OCI-LY7 (cell line): Measurements from ENCODE around the gene SNRPF. TPM values are rescaled to one million over a fixed set of nuclear protein-coding genes. Genes with fewer than 3 reads are reported as not detected.
"Not testable (repeated sequence)": the region's sequence is repeated elsewhere in the genome, so short reads cannot be mapped to it uniquely, and the experiment has no call there.

Experiments
- BruUV-seq: library from RNA; stranded (reverse); fragments of 400-500 nt; replicated peaks from 2 replicates; lab custom pipeline; 2021; lab: Mats Ljungman, UMichigan
- CTCF ChIA-PET: fragments of 300-600 bp; sonication (Branson Sonifier 250); formaldehyde crosslinking; loops from one replicate; lab custom pipeline; 2022; ENCODE audit warnings: antibody characterized with exemption; ENCODE audit not compliant: unreplicated experiment; lab: Charles Lee
- POLR2A ChIA-PET: fragments of 300-600 bp; sonication (Branson Sonifier 250); formaldehyde crosslinking; loops from one replicate; lab custom pipeline; 2022; ENCODE audit warnings: antibody characterized with exemption; lab: Charles Lee
- DNase-seq: peaks from one replicate; pipeline ENCODE4 v3.0.0-alpha.2; 2015; ENCODE audit warnings: low spot score
- H2AFZ ChIP-seq: fragments of 200-600 bp; sonication (generic), shearing (Covaris generic); 2 replicates; pipeline ENCODE4 v1.6.1; 2014; ENCODE audit warnings: mild to moderate bottlenecking, antibody characterized with exemption, low read length, moderate library complexity
- H3K27ac ChIP-seq: fragments of 200-600 bp; sonication (generic); 2 replicates; pipeline ENCODE4 v1.5.1; 2014; ENCODE audit warnings: mixed run types, low read depth, mild to moderate bottlenecking, moderate library complexity, low read length, inconsistent platforms; ENCODE audit not compliant: poor library complexity, severe bottlenecking
- H3K36me3 ChIP-seq: fragments of 200-600 bp; sonication (generic); 2 replicates; pipeline ENCODE4 v1.6.1; 2014; ENCODE audit warnings: mild to moderate bottlenecking, antibody characterized with exemption, low read length, moderate library complexity, mixed read lengths; ENCODE audit not compliant: insufficient read depth
- H3K4me1 ChIP-seq: fragments of 200-600 bp; sonication (generic); 2 replicates; pipeline ENCODE4 v1.5.1; 2014; ENCODE audit warnings: mild to moderate bottlenecking, low read length; ENCODE audit not compliant: insufficient read depth, poor library complexity, severe bottlenecking
- H3K4me2 ChIP-seq: fragments of 200-600 bp; sonication (generic); 2 replicates; pipeline ENCODE4 v1.6.1; 2014; ENCODE audit warnings: mild to moderate bottlenecking, low read length
- H3K4me3 ChIP-seq: fragments of 200-600 bp; sonication (generic); 2 replicates; pipeline ENCODE4 v1.5.1; 2014; ENCODE audit warnings: mild to moderate bottlenecking, low read depth, low read length; ENCODE audit not compliant: poor library complexity, severe bottlenecking
- H3K79me2 ChIP-seq: fragments of 200-600 bp; sonication (generic); 2 replicates; pipeline ENCODE4 v1.6.1; 2016; ENCODE audit warnings: low read depth, mild to moderate bottlenecking, low read length, moderate library complexity, mixed read lengths; ENCODE audit not compliant: insufficient read depth
- H3K9me2 ChIP-seq: fragments of 200-600 bp; sonication (generic); 2 replicates; pipeline ENCODE4 v1.6.1; 2016; ENCODE audit warnings: mild to moderate bottlenecking, low read length, mixed read lengths; ENCODE audit not compliant: insufficient read depth
- H3K9me3 ChIP-seq: fragments of 200-600 bp; sonication (generic); 2 replicates; pipeline ENCODE4 v1.6.1; 2014; ENCODE audit warnings: mild to moderate bottlenecking, mixed run types, low read length, mixed read lengths
- H4K20me1 ChIP-seq: fragments of 200-600 bp; sonication (generic); 2 replicates; pipeline ENCODE4 v1.6.1; 2014; ENCODE audit warnings: mild to moderate bottlenecking, antibody characterized with exemption, low read length, moderate library complexity, mixed read lengths; ENCODE audit not compliant: insufficient read depth
- EZH2phosphoT487 ChIP-seq: fragments of 200-600 bp; sonication (generic); IDR thresholded peaks from 2 replicates; pipeline ENCODE4 v1.6.1; 2018; ENCODE audit warnings: low read depth, borderline replicate concordance, mild to moderate bottlenecking, mixed run types, antibody characterized with exemption, low read length, moderate library complexity, mixed read lengths
- intact Hi-C: fragments of 100-400 bp; cut with micrococcal nuclease; formaldehyde crosslinking; loops from one replicate; pipeline ENCODE4 v1.10.0; 2022; ENCODE audit not compliant: unreplicated experiment
- total RNA-seq, 2 experiments: library from RNA; depleted of rRNA in 1 of 2; stranded (reverse); fragments of >200 nt in 1 of 2; shearing (Covaris generic) in 1 of 2; gene quantifications; 2 replicates each; pipeline ENCODE4 v1.2.3, GENCODE V29; 2014 to 2022
- TF ChIP-seq, protein P1 (sequence below): fragments of 200-600 bp; sonication (generic); conservative IDR thresholded peaks from 2 replicates; pipeline ENCODE4 v1.5.1; 2014; ENCODE audit warnings: mild to moderate bottlenecking, antibody characterized with exemption, low read length, moderate library complexity, mixed read lengths

The SNRPF gene
- total RNA-seq, 2 experiments from 2014 or later, result 34.9 to 53.2 TPM

GRCh38 chr12:95810411-95810810 is 48.3 kb upstream of the SNRPF start:
- H3K4me2 ChIP-seq, result no peak overlapping the region
- BruUV-seq, result no TSS peak
- H2AFZ ChIP-seq, result no peak overlapping the region
- POLR2A ChIA-PET, result interaction anchor here (0.6 to 1.1 kb wide), 4 partner anchors 65 to 744 kb away, joined by 3 read pairs; no protein-coding TSS in a partner anchor
- H3K27ac ChIP-seq, result no peak overlapping the region
- no peaks in the 10 kb centered on the region for H3K4me1 ChIP-seq
- H4K20me1 ChIP-seq, result no peaks in the 10 kb centered on the region
- CTCF ChIA-PET, result no interaction called here
- no peaks in the 10 kb centered on the region for H3K79me2 ChIP-seq
- H3K9me3 ChIP-seq, result no peaks in the 10 kb centered on the region
- TF ChIP-seq, protein P1, sequence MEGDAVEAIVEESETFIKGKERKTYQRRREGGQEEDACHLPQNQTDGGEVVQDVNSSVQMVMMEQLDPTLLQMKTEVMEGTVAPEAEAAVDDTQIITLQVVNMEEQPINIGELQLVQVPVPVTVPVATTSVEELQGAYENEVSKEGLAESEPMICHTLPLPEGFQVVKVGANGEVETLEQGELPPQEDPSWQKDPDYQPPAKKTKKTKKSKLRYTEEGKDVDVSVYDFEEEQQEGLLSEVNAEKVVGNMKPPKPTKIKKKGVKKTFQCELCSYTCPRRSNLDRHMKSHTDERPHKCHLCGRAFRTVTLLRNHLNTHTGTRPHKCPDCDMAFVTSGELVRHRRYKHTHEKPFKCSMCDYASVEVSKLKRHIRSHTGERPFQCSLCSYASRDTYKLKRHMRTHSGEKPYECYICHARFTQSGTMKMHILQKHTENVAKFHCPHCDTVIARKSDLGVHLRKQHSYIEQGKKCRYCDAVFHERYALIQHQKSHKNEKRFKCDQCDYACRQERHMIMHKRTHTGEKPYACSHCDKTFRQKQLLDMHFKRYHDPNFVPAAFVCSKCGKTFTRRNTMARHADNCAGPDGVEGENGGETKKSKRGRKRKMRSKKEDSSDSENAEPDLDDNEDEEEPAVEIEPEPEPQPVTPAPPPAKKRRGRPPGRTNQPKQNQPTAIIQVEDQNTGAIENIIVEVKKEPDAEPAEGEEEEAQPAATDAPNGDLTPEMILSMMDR, result no peak
- TF ChIP-seq EZH2phosphoT487, result no peak
- H3K36me3 ChIP-seq, result no peaks in the 10 kb centered on the region
- H3K4me3 ChIP-seq, result no peak overlapping the region
- no peak for DNase-seq
- intact Hi-C loops, result no loop called here
- H3K9me2 ChIP-seq, result no peaks in the 10 kb centered on the region

GRCh38 chr12:95812155-95812554 is 46.6 kb upstream of the SNRPF start:
- H3K36me3 ChIP-seq, CTCF ChIA-PET, intact Hi-C loops, H3K79me2 ChIP-seq, DNase-seq, H3K4me2 ChIP-seq, H3K9me2 ChIP-seq, H3K9me3 ChIP-seq, H2AFZ ChIP-seq, H3K27ac ChIP-seq, BruUV-seq, H3K4me1 ChIP-seq, H4K20me1 ChIP-seq, H3K4me3 ChIP-seq: not testable (repeated sequence)
- POLR2A ChIA-PET, result interaction anchor here (1.1 kb wide), 1 partner anchor 15 kb away, joined by 3 read pairs; no protein-coding TSS in a partner anchor

DNA sequence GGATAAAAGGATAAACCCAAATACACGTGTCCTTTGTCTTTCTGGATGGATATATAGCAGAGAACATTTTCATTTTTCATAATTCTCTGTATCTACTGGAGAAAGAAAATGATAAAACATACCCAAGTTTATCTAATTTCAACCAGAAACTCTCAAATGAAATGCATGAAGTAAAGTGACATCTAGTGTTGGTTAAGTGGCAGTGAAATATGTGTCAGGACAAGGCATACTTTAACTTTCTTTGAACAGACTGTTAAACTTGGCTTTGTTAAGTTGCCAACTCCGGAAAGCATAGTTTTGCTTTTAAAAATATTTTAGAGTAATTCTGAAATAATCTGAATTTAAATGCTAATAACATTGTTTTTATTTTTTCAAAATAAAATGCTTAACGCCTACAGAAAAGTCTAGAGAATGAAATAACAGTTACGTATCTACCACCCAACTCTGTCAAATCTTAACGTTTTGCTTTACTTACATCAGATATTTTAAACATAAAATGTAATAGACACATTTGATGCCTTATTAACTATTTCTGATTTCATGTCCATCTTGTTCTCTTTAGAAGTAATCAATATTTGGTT is 43.0 kb upstream of the SNRPF start:
- Histone ChIP-seq H4K20me1 (no peaks in the 10 kb centered on the region), H3K36me3 (no peaks in the 10 kb centered on the region), H3K9me2 (no peaks in the 10 kb centered on the region), H3K4me3 (no peak overlapping the region), H3K79me2 (no peaks in the 10 kb centered on the region), H3K4me1 (no peaks in the 10 kb centered on the region), H3K9me3 (no peaks in the 10 kb centered on the region), H2AFZ (no peak overlapping the region), H3K27ac (no peak overlapping the region), H3K4me2 (no peak overlapping the region)
- TF ChIP-seq, protein P1, result peak; percentile 89
- TF ChIP-seq EZH2phosphoT487, result no peak
- peak; percentile 27 for DNase-seq
- ChIA-PET CTCF (interaction anchor here (0.7 kb wide), 1 partner anchor 104 kb away, joined by 3 read pairs; no protein-coding TSS in a partner anchor), POLR2A (interaction anchor here (0.7 kb wide), 1 partner anchor 19 kb away, joined by 3 read pairs; no protein-coding TSS in a partner anchor)
- intact Hi-C loops, result loop anchor here (2.0 kb wide), 1 partner anchor 193 kb away; no protein-coding TSS in a partner anchor
- BruUV-seq, result no TSS peak
